Stimulated activated CD4-positive, alpha-beta T cell treated with anti-CD3 and anti-CD28 coated beads, Interleukin-15, amount 100 ng/mL, for 48 hours (primary cell): ENCODE results near the gene ANXA3.

ENCODE experiments used
- DNase-seq, 2 donors: peaks; one replicate each; pipeline ENCODE4 v3.0.0-alpha.2; 2020; ENCODE audit warnings: low read depth in 2 of 2

ANXA3 gene

DNA sequence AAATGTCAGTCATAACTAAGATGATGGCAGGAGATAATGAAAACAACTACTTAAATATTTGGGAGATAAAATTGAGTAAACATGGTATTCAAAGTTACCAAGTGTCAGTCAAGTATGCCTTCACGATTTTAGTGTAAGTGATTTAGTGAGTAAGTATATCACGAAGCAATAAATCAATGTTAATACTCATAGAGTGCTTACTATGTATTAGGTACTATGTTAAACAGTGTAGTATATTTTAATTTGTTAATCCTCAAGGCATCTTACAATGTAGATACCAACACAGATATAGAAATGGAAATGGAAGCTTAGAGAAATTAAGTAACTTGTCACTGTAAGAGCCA, 59.6 kb downstream of the ANXA3 start:
- DNase-seq, result no peak

GRCh38 chr4:78612398-78613178, 61.0 kb downstream of the ANXA3 start:
- DNase-seq, result peak in 1 of 2 donors; percentile 4

- DNase-seq, result no peak
These were observed 62.2 kb downstream of the ANXA3 start for GRCh38 chr4:78613522-78614321.

GRCh38 chr4:78616046-78616498, 64.5 kb downstream of the ANXA3 start:
- no peak for DNase-seq

DNA sequence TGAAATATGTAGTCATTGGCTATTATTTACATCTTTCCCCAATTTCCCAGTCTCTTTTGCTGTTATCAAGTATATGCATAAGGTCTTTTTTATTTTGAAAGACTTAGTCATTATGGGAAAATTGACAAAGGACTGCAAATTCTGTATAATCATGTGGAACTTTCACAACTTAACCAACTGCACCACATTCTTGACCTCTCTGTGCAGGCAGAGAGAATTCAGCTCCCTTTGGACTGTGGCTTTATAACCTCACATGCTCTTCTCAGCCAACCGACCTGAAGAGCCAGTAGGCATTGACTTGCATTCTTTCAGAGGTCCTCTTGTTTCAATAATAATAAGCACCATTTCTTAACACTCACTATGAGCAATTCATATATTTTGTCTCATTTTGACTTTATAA, 66.9 kb downstream of the ANXA3 start:
- no peak for DNase-seq

DNA sequence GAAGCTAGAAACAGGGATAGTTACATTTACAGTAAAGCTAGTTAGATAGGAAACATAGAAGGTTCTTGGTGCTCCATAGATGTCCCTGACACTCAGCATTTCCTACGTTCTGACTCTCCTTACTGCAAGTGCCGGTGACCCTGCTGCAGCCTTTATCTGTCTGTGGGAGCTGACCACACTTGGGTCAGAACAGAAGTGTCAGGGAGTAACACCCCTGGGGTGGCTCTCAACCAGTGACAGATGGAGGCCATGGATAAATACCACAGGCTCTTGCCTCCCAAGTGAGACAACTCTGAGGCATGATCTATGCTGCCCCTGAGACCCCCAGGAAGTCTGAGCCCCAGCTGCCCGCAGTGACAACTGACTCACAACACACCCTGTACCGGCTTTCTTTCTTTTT, 69.8 kb downstream of the ANXA3 start:
- DNase-seq, result no peak

DNA sequence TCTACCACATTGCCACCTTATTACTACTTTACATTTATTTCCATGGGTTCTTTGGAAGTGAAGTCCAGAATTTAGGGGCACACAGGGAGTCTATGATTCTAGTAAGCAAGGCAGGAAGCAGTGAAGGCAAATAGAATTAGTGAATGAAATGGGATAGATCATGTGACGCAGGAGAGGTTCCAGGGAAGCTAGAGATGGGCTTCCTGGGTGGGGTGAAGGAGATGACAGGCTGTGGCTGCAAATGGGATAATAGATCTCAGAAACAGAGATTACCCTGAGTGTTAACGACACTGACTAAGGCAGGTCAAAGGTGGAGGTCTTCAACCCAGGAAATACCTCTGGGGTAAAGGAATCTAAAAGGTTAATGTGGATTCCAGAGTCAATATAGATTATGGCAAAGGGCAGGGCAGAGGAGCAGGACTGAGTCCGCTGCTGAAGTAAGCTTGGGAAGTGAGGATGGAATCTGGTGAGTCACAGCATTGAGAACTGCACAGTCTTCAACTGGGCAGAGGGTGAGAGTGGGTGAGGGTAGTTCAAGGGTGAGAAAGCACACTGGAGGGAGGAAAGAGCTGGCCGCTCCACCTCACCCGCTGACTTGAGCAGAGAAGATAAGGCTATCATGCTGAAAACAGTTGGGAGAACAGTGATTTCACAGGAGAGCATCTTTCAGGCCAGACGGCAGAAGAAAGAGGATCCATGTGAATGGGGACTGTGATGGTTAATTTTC, 70.8 kb downstream of the ANXA3 start:
- no peak for DNase-seq

- no peak for DNase-seq
These were observed 72.5 kb downstream of the ANXA3 start for GRCh38 chr4:78624048-78624447.

DNA sequence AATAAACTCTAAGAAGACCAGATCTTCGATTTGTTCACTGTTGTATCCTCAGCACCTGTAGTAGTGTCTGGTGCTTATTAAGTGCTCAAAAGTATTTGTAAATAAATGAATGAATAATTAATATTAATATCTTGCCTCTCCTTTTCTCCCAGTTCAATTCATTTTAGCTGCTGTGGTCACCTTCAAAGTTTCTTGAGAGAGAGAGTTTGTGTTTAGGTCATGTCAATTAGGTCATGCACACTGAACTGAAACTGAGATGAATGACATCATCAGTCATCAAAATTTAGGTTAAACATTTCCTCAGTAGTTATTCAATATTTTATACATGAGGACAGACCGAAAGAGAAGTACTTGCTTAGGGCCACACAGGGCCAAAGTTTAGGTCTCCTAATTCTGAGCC, 73.5 kb downstream of the ANXA3 start:
- no peak for DNase-seq

GRCh38 chr4:78627046-78627965, 75.7 kb downstream of the ANXA3 start:
- DNase-seq, result no peak

DNA sequence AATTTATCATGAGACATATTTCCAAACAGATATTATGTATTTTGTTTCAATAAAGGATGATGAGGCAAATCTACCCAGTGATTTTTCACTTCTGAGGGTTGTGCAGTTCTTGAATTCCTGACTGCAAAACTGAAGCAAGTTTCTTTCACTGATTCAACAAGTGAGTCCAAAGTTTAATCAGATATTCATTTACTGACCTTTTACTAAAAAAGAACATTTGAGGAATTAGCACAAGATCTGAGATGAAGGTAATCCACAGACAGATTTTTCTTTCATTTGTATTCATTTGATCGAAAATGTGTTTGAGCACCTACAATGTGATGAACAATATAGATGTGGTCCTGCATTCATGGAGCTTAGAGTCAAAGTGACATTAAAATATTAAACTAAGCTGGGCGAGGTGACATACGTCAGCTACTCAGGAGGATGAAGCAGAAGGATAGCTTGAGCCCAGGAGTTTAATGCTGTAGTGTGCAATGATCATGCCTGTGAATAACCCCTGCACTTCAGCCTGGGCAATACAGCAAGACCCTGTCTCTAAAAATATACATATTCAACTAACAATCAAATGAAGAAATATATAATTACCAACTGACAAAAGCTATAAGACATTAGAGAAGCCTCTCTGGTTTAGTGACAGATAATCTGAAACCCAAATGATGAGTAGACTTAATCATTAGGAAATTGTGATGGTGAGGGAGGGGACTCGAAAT, 76.6 kb downstream of the ANXA3 start:
- no peak for DNase-seq

DNA sequence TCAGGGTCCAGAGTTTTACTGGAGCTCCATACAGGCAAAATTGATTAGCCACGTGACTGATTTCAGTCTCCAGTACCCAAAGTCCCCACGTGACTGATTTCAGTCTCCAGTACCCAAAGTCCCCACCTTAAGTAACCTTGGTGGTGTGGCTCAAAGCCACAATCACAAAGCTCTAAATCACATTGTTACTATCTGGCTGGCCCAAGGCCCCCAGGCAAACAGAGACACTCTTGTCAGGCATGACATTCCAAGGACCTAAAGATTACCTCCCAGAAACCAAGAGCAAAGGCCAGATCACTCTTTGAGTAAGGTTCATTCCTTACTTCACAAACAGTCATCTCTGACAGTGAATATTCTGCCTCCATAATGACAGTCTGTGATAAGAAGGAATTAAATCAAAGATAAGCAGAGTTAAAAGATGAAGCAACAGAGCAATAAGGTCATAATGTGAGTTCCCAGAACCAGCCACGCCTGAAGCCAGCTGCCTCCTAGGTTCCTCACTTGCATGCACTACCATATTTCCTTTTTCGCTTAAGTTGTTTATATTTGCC, 78.5 kb downstream of the ANXA3 start:
- DNase-seq, result no peak

- DNase-seq, result no peak
These were observed 79.0 kb downstream of the ANXA3 start for GRCh38 chr4:78630615-78631014.

DNA sequence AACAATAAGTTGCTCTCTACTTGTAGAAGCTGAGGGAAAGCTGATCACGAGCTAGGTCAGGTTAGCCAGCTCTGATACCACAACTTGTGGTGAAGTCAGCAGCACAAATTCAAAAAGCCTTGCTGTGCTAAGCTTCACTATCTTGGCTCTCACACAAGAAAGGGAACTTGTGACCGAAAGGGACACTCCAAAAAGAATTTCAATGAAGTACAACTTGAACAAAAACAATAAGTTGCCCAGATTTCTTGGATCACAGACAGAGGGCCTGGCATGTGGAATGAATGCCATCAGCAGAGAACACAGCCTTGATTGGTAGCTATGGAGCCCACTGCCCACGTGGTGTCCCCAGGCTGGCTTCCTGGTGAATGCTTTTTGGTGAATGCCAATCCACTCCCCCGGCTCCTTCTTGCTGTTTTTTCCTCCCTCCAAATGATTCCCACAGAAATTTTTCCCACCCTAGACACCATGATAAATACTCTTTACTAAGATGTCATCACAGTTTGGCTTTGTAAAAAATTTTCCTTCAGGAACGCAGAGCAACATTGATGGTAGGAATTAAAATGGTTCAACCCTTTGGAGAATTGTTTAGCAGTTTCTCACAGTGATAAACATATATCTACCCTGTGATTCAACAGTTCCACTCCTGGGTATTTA, 82.6 kb downstream of the ANXA3 start:
- no peak for DNase-seq

DNA sequence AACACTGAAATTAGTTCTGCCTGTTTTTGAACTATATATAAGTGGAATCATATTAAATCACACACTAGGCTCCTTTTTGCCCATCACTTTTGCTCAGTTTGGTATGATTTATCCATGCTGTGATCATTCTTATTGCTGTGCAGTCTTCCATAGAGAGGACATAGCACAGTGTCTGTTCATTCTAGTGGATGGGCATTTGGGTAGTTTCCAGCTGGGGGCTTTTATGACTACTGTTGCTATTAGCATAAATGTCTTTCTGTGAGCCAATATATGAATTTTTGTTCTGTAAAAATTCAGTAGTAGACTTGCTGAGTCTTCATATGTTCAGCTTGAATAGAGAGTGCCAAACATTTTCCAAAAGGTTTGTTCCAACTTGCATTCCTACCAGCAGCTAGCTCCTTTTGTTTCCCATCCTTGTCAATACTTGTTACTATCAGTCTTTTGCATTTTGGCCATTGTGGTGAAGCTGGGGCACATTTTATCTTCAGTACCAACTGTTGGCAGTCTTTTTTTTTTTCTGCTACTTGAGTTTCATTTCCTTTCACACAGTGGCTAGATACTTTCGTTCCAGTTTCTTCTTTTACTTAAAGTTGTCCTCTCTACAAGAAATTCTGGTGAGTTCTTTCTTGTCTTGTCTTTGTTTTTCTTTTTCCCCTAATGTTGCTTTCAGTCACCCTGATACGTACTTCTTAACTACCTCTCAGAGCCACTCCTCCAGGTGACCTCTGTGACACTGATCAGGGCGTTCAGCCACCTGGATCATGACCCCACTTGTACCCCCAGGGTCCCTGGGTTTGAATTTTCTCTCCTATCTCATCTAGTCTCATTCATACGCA, 87.0 kb downstream of the ANXA3 start:
- DNase-seq, result no peak

- no peak for DNase-seq
These were observed 89.1 kb downstream of the ANXA3 start for GRCh38 chr4:78640714-78641113.

GRCh38 chr4:78642934-78643333, 91.4 kb downstream of the ANXA3 start:
- no peak for DNase-seq

- DNase-seq, result no peak
These were observed 92.6 kb downstream of the ANXA3 start for GRCh38 chr4:78644063-78644691.
